ENCODE results near the gene FAM114A2.
"Not testable (repeated sequence)": the region's sequence is repeated elsewhere in the genome, so short reads cannot be mapped to it uniquely, and the experiment has no call there.

Gene FAM114A2

GRCh38 chr5:154038707-154039457 lies at the start of gene FAM114A2, which contains the start of gene MFAP3:
Gene FAM114A2, minus strand, starts transcription at chr5:154038910. Its CDS starts 3,957 bp downstream, at chr5:154034953.
Gene MFAP3, plus strand, starts transcription at chr5:154038967. Its CDS starts 10,756 bp downstream, at chr5:154049723.
- peak; percentile 77 for DNase-seq (ENCODE audit: low spot score)

- DNase-seq (ENCODE audit: low spot score), result no peak
Observed at GRCh38 chr5:154087260-154087659, 48.5 kb upstream of the FAM114A2 start.

- DNase-seq (ENCODE audit: low spot score), result no peak
Observed at GRCh38 chr5:154086641-154087040, 47.9 kb upstream of the FAM114A2 start.

GRCh38 chr5:154086146-154086545 lies 47.4 kb upstream of the FAM114A2 start:
- DNase-seq (ENCODE audit: low spot score), result no peak

GRCh38 chr5:154084062-154084639 lies 45.4 kb upstream of the FAM114A2 start:
- DNase-seq (ENCODE audit: low spot score), result no peak

GRCh38 chr5:154081246-154081645 lies 42.5 kb upstream of the FAM114A2 start:
- DNase-seq (ENCODE audit: low spot score), result no peak

GRCh38 chr5:154078272-154078671 lies 39.6 kb upstream of the FAM114A2 start:
- DNase-seq (ENCODE audit: low spot score), result no peak

GRCh38 chr5:154077696-154078095 lies 39.0 kb upstream of the FAM114A2 start:
- no peak for DNase-seq (ENCODE audit: low spot score)

- DNase-seq (ENCODE audit: low spot score), result no peak
Observed at GRCh38 chr5:154076240-154076922, 37.7 kb upstream of the FAM114A2 start.

GRCh38 chr5:154072414-154073171 lies 33.9 kb upstream of the FAM114A2 start:
- peak; percentile 63 for DNase-seq (ENCODE audit: low spot score)

- no peak for DNase-seq (ENCODE audit: low spot score)
Observed at GRCh38 chr5:154071799-154072413, 33.2 kb upstream of the FAM114A2 start.

GRCh38 chr5:154069854-154070253 lies 31.1 kb upstream of the FAM114A2 start:
- DNase-seq (ENCODE audit: low spot score), result not testable (repeated sequence)

GRCh38 chr5:154065971-154066370 lies 27.3 kb upstream of the FAM114A2 start:
- DNase-seq (ENCODE audit: low spot score), result no peak

GRCh38 chr5:154063372-154063771 lies 24.7 kb upstream of the FAM114A2 start:
- DNase-seq (ENCODE audit: low spot score), result no peak

GRCh38 chr5:154060606-154061005 lies 21.9 kb upstream of the FAM114A2 start:
- DNase-seq (ENCODE audit: low spot score), result no peak

- no peak for DNase-seq (ENCODE audit: low spot score)
Observed at GRCh38 chr5:154059583-154059982, 20.9 kb upstream of the FAM114A2 start.

- DNase-seq (ENCODE audit: low spot score), result no peak
Observed at GRCh38 chr5:154059039-154059430, 20.3 kb upstream of the FAM114A2 start.

GRCh38 chr5:154058055-154059038 lies 19.6 kb upstream of the FAM114A2 start:
- DNase-seq (ENCODE audit: low spot score), result no peak

GRCh38 chr5:154055201-154055600 lies 16.5 kb upstream of the FAM114A2 start:
- DNase-seq (ENCODE audit: low spot score), result no peak

- DNase-seq (ENCODE audit: low spot score), result no peak
Observed at GRCh38 chr5:154053468-154053867, 14.8 kb upstream of the FAM114A2 start.

- no peak for DNase-seq (ENCODE audit: low spot score)
Observed at GRCh38 chr5:154049636-154050035, 10.9 kb upstream of the FAM114A2 start.

Data from kidney capillary endothelial cell (primary cell).